Smooth muscle cell (in vitro differentiated cells): ENCODE measurements around the gene ZNF184. TPM values are rescaled to one million over a fixed set of nuclear protein-coding genes. Genes with fewer than 3 reads are reported as not detected.

Experiments used
- DNase-seq: peaks from one replicate; lab custom pipeline; 2025; ENCODE audit not compliant: unreplicated experiment; lab: John Stamatoyannopoulos, UW
- H2AFZ ChIP-seq: fragments of 200-600 bp; sonication (generic); 2 replicates; pipeline ENCODE4 v1.6.0; 2016; ENCODE audit warnings: antibody characterized with exemption, low read depth, mild to moderate bottlenecking
- H3F3A ChIP-seq: fragments of 200-600 bp; sonication (generic); 2 replicates; pipeline ENCODE4 v1.6.0; 2017; ENCODE audit warnings: antibody characterized with exemption, low read depth
- H3K27ac ChIP-seq: fragments of 200-600 bp; sonication (generic); 2 replicates; pipeline ENCODE4 v1.5.1; 2016; ENCODE audit warnings: low read depth, mild to moderate bottlenecking
- H3K27me3 ChIP-seq: fragments of 200-600 bp; sonication (generic); 2 replicates; pipeline ENCODE4 v1.6.1; 2016; ENCODE audit warnings: low read depth, mild to moderate bottlenecking
- H3K36me3 ChIP-seq: fragments of 200-600 bp; sonication (generic); 2 replicates; pipeline ENCODE4 v1.5.1; 2016; ENCODE audit warnings: low read depth
- H3K4me1 ChIP-seq: fragments of 200-600 bp; sonication (generic); 2 replicates; pipeline ENCODE4 v1.5.1; 2016; ENCODE audit warnings: low read depth
- H3K4me2 ChIP-seq: fragments of 200-600 bp; sonication (generic); 2 replicates; pipeline ENCODE4 v1.6.0; 2016; ENCODE audit warnings: mild to moderate bottlenecking
- H3K4me3 ChIP-seq: fragments of 200-600 bp; sonication (generic); 2 replicates; pipeline ENCODE4 v1.5.1; 2016; ENCODE audit warnings: mild to moderate bottlenecking
- H3K79me2 ChIP-seq: fragments of 200-600 bp; sonication (generic); 2 replicates; pipeline ENCODE4 v1.6.0; 2016; ENCODE audit warnings: low read depth, mild to moderate bottlenecking
- H3K9ac ChIP-seq: fragments of 200-600 bp; sonication (generic); 2 replicates; pipeline ENCODE4 v1.6.0; 2016; ENCODE audit warnings: low read depth
- H3K9me3 ChIP-seq: fragments of 200-600 bp; sonication (generic); replicated peaks from 2 replicates; pipeline ENCODE4 v1.5.1; 2016; ENCODE audit warnings: low read depth
- H4K20me1 ChIP-seq: fragments of 200-600 bp; sonication (generic); 2 replicates; pipeline ENCODE4 v1.6.0; 2016; ENCODE audit warnings: low read depth
- CTCF ChIP-seq: fragments of 200-600 bp; sonication (generic); IDR thresholded peaks from 2 replicates; pipeline ENCODE4 v1.5.1; 2017; ENCODE audit warnings: borderline replicate concordance, mild to moderate bottlenecking, antibody characterized with exemption; ENCODE audit not compliant: insufficient read depth, poor library complexity, severe bottlenecking
- WGBS: methylation state at CpG from one replicate; pipeline ENCODE4 v1.1.7; 2016; ENCODE audit warnings: low lambda C conversion rate; 5-methylcytosine and 5-hydroxymethylcytosine counted together
- polyA plus RNA-seq: library from polyadenylated mRNA; unstranded; fragments of >200 nt; fragmentation: Nextera tagmentation; extraction: Ambion mirVana; gene quantifications from 2 replicates; pipeline ENCODE4 v1.2.1, GENCODE V29; 2016
- total RNA-seq: library from RNA; depleted of rRNA; stranded (reverse); fragments of >200 nt; gene quantifications from 2 replicates; pipeline ENCODE4 v1.2.3, GENCODE V29; 2014

Gene ZNF184
- total and polyA plus RNA-seq, 2 experiments from 2014 or later = 7.8 to 9.9 TPM

GRCh38 chr6:27502508-27503435 is 29.9 kb upstream of the ZNF184 start:
- Histone ChIP-seq H3K4me3 (peak overlapping the region; percentile 67), H4K20me1 (no peaks in the 10 kb centered on the region), H3K4me1 (no peaks in the 10 kb centered on the region), H3K9ac (peak overlapping the region; percentile 31), H3K4me2 (peak overlapping the region; percentile 88), H3K9me3 (no peaks in the 10 kb centered on the region), H3K79me2 (no peaks in the 10 kb centered on the region), H3K27me3 (peaks cover 13% of the 10 kb centered on the region), H3F3A (peaks cover 5% of the 10 kb centered on the region), H3K27ac (no peak overlapping the region), H2AFZ (peak overlapping the region; percentile 93), H3K36me3 (no peaks in the 10 kb centered on the region)
- no peak for DNase-seq
- under 1% methylated on average over 33 of the region's 33 CpGs for WGBS
- no peak for TF ChIP-seq CTCF

GRCh38 chr6:27501187-27501586 is 28.3 kb upstream of the ZNF184 start:
- H3K4me1 ChIP-seq = no peaks in the 10 kb centered on the region
- no peak overlapping the region for H3K4me3 ChIP-seq
- no peak overlapping the region for H3K4me2 ChIP-seq
- no peak overlapping the region for H3K27ac ChIP-seq
- H3K9ac ChIP-seq = no peak overlapping the region
- H3K27me3 ChIP-seq = peaks cover 13% of the 10 kb centered on the region
- H3K79me2 ChIP-seq = no peaks in the 10 kb centered on the region
- H3F3A ChIP-seq = peaks cover 6% of the 10 kb centered on the region
- 93% methylated on average over 2 of the region's 2 CpGs for WGBS
- no peaks in the 10 kb centered on the region for H3K9me3 ChIP-seq
- DNase-seq = no peak
- TF ChIP-seq CTCF = no peak
- no peak overlapping the region for H2AFZ ChIP-seq
- H3K36me3 ChIP-seq = no peaks in the 10 kb centered on the region
- H4K20me1 ChIP-seq = no peaks in the 10 kb centered on the region

- Histone ChIP-seq H3K79me2 (no peaks in the 10 kb centered on the region), H3K4me1 (no peaks in the 10 kb centered on the region), H3K36me3 (no peaks in the 10 kb centered on the region), H3K27ac (no peak overlapping the region), H3K9ac (no peak overlapping the region), H3K4me3 (no peak overlapping the region), H2AFZ (no peak overlapping the region), H4K20me1 (no peaks in the 10 kb centered on the region), H3K27me3 (peaks cover 13% of the 10 kb centered on the region), H3K9me3 (no peaks in the 10 kb centered on the region), H3K4me2 (no peak overlapping the region), H3F3A (peaks cover 10% of the 10 kb centered on the region)
- DNase-seq = no peak
- TF ChIP-seq CTCF = no peak
- 0% methylated on average over 2 of the region's 2 CpGs for WGBS
These were observed 27.3 kb upstream of the ZNF184 start for GRCh38 chr6:27500177-27500576.
